ENCODE data around the gene VPS35L.

Gene VPS35L

GRCh38 chr16:19595043-19595767 is 39.7 kb downstream of the VPS35L start:
- DNase-seq (ENCODE audit: low read depth in 3 of 3): no peak

- DNase-seq (ENCODE audit: low read depth in 3 of 3): no peak
Measured at GRCh38 chr16:19598805-19599510, 43.5 kb downstream of the VPS35L start.

- DNase-seq (ENCODE audit: low read depth in 3 of 3): no peak
Measured at GRCh38 chr16:19599968-19600716, 44.6 kb downstream of the VPS35L start.

- no peak for DNase-seq (ENCODE audit: low read depth in 3 of 3)
Measured at GRCh38 chr16:19601083-19601976, 45.8 kb downstream of the VPS35L start.

GRCh38 chr16:19604911-19605310 is 49.4 kb downstream of the VPS35L start:
- no peak for DNase-seq (ENCODE audit: low read depth in 3 of 3)

GRCh38 chr16:19605701-19606100 is 50.2 kb downstream of the VPS35L start:
- DNase-seq (ENCODE audit: low read depth in 3 of 3): no peak

GRCh38 chr16:19607616-19608280 is 52.2 kb downstream of the VPS35L start:
- DNase-seq (ENCODE audit: low read depth in 3 of 3): no peak

- DNase-seq (ENCODE audit: low read depth in 3 of 3): no peak
Measured at GRCh38 chr16:19609359-19609758, 53.9 kb downstream of the VPS35L start.

GRCh38 chr16:19610200-19610599 is 54.7 kb downstream of the VPS35L start:
- DNase-seq (ENCODE audit: low read depth in 3 of 3): no peak

GRCh38 chr16:19613834-19614233 is 58.3 kb downstream of the VPS35L start:
- DNase-seq (ENCODE audit: low read depth in 3 of 3): no peak

GRCh38 chr16:19616241-19616640 is 60.7 kb downstream of the VPS35L start:
- no peak for DNase-seq (ENCODE audit: low read depth in 3 of 3)

- no peak for DNase-seq (ENCODE audit: low read depth in 3 of 3)
Measured at GRCh38 chr16:19618876-19619275, 63.4 kb downstream of the VPS35L start.

- DNase-seq (ENCODE audit: low read depth in 3 of 3): no peak
Measured at GRCh38 chr16:19621445-19621844, 65.9 kb downstream of the VPS35L start.

- no peak for DNase-seq (ENCODE audit: low read depth in 3 of 3)
Measured at GRCh38 chr16:19625039-19625438, 69.5 kb downstream of the VPS35L start.

GRCh38 chr16:19636436-19637267 is 81.1 kb downstream of the VPS35L start:
- no peak for DNase-seq (ENCODE audit: low read depth in 3 of 3)

- DNase-seq (ENCODE audit: low read depth in 3 of 3): no peak
Measured at GRCh38 chr16:19639986-19640421, 84.5 kb downstream of the VPS35L start.

- no peak for DNase-seq (ENCODE audit: low read depth in 3 of 3)
Measured at GRCh38 chr16:19642501-19642900, 87.0 kb downstream of the VPS35L start.

- no peak for DNase-seq (ENCODE audit: low read depth in 3 of 3)
Measured at GRCh38 chr16:19644877-19645276, 89.4 kb downstream of the VPS35L start.

GRCh38 chr16:19645557-19645981 is 90.1 kb downstream of the VPS35L start:
- DNase-seq (ENCODE audit: low read depth in 3 of 3): no peak

GRCh38 chr16:19649980-19650379 is 94.5 kb downstream of the VPS35L start:
- DNase-seq (ENCODE audit: low read depth in 3 of 3): no peak
